Hepatocyte (in vitro differentiated cells): ENCODE measurements around the gene C1orf52.

Experiments
- CTCF ChIP-seq: fragments of 200-600 bp; sonication (generic); IDR thresholded peaks from 2 replicates; pipeline ENCODE4 v1.5.1; 2016; ENCODE audit warnings: antibody characterized with exemption, mild to moderate bottlenecking; ENCODE audit not compliant: poor library complexity
- EZH2 ChIP-seq: fragments of 200-600 bp; sonication (generic); IDR thresholded peaks from 2 replicates; pipeline ENCODE4 v1.6.1; 2016; ENCODE audit warnings: antibody characterized with exemption, mild to moderate bottlenecking, borderline replicate concordance

GRCh38 chr1:85268801-85269585 lies 9.5 kb upstream of the C1orf52 start:
- TF ChIP-seq CTCF (no peak), EZH2 (no peak)
